GM12874 (cell line): ENCODE measurements around the gene C2CD3.

Source experiments
- CTCF ChIP-seq: IDR thresholded peaks from 2 replicates; pipeline ENCODE4 v1.5.1; 2011; ENCODE audit warnings: low read depth, mild to moderate bottlenecking, control low read depth, low read length, moderate library complexity; ENCODE audit not compliant: insufficient read depth

C2CD3 gene

GRCh38 chr11:73980001-73980961 lies 190.5 kb downstream of the C2CD3 start:
- no peak for TF ChIP-seq CTCF

GRCh38 chr11:73978576-73979086 lies 192.2 kb downstream of the C2CD3 start:
- TF ChIP-seq CTCF: no peak

- no peak for TF ChIP-seq CTCF
Observed at GRCh38 chr11:73977856-73978519, 192.8 kb downstream of the C2CD3 start.

GRCh38 chr11:73976451-73977151 lies 194.2 kb downstream of the C2CD3 start:
- no peak for TF ChIP-seq CTCF

GRCh38 chr11:73975479-73975757 lies 195.4 kb downstream of the C2CD3 start:
- no peak for TF ChIP-seq CTCF

- TF ChIP-seq CTCF: no peak
Observed at GRCh38 chr11:73974604-73975478, 196.0 kb downstream of the C2CD3 start.
